SK-N-SH (cell line): ENCODE data around the gene DCTD. TPM values are rescaled to one million over a fixed set of nuclear protein-coding genes. Genes with fewer than 3 reads are reported as not detected.

Experiments
- CTCF ChIA-PET: fragments of 300-600, 350-600 bp; formaldehyde crosslinking; extraction: SDS; loops from one replicate; lab custom pipeline; 2021; lab: Yijun Ruan, JAX
- POLR2A ChIA-PET: fragments of 350-600 bp; sonication (Branson Sonifier 250); formaldehyde crosslinking; extraction: SDS; loops from one replicate; lab custom pipeline; 2020; ENCODE audit warnings: antibody characterized with exemption, inconsistent platforms; lab: Yijun Ruan, JAX
- DNase-seq: peaks from one replicate; pipeline ENCODE4 v3.0.0; 2012
- H2AFZ ChIP-seq: fragments of 200-600 bp; sonication (generic); 2 replicates; pipeline ENCODE4 v1.8.1; 2016; ENCODE audit warnings: antibody characterized with exemption, mild to moderate bottlenecking, low read depth
- H3F3A ChIP-seq: fragments of 200-600 bp; sonication (generic); replicated peaks from 2 replicates; pipeline ENCODE3; 2016; ENCODE audit warnings: antibody characterized with exemption, mild to moderate bottlenecking; ENCODE audit not compliant: insufficient read depth
- H3K27ac ChIP-seq, 2 experiments: fragments of 200-500 bp in 1 of 2; fragments of 200-600 bp in 1 of 2; sonication (Bioruptor generic) in 1 of 2; sonication (generic), shearing (Covaris generic) in 1 of 2; 2 replicates each; pipeline versions ENCODE4 v1.5.1 to v1.6.1; 2014 to 2016; ENCODE audit warnings: low read depth in 2 of 2, inconsistent platforms in 1 of 2, low read length in 1 of 2, mild to moderate bottlenecking in 1 of 2, mixed read lengths in 1 of 2
- H3K27me3 ChIP-seq: fragments of 200-600 bp; sonication (generic), shearing (Covaris generic); 2 replicates; pipeline ENCODE4 v1.6.1; 2016; ENCODE audit warnings: mixed run types; ENCODE audit not compliant: insufficient read depth
- H3K36me3 ChIP-seq, 2 experiments: fragments of 200-500 bp in 1 of 2; fragments of 200-600 bp in 1 of 2; sonication (Bioruptor generic) in 1 of 2; sonication (generic) in 1 of 2; replicated peaks in 1 of 2; 2 replicates each; pipeline versions ENCODE3 to v1.5.1; 2014 to 2016; ENCODE audit warnings: low read length in 1 of 2, mild to moderate bottlenecking in 1 of 2; ENCODE audit not compliant: insufficient read depth in 2 of 2, control insufficient read depth in 1 of 2
- H3K4me1 ChIP-seq, 2 experiments: fragments of 200-500 bp in 1 of 2; fragments of 200-600 bp in 1 of 2; sonication (Bioruptor generic) in 1 of 2; sonication (generic), shearing (Covaris generic) in 1 of 2; 2 replicates each; pipeline versions ENCODE4 v1.5.1 to v1.6.1; 2014 to 2016; ENCODE audit warnings: low read depth in 1 of 2, low read length in 1 of 2, mixed run types in 1 of 2; ENCODE audit not compliant: insufficient read depth in 2 of 2, control insufficient read depth in 1 of 2
- H3K4me2 ChIP-seq: fragments of 200-600 bp; sonication (generic), shearing (Covaris generic); 2 replicates; pipeline ENCODE4 v1.6.1; 2017; ENCODE audit warnings: mixed run types
- H3K4me3 ChIP-seq, 2 experiments: fragments of 200-500 bp in 1 of 2; fragments of 200-600 bp in 1 of 2; sonication (Bioruptor generic) in 1 of 2; sonication (generic), shearing (Covaris generic) in 1 of 2; 2 replicates each; pipeline versions ENCODE4 v1.5.1 to v1.8.1; 2014 to 2016; ENCODE audit warnings: low read depth in 2 of 2, inconsistent platforms in 1 of 2, low read length in 1 of 2, mild to moderate bottlenecking in 1 of 2, mixed read lengths in 1 of 2, moderate library complexity in 1 of 2
- H3K79me2 ChIP-seq: fragments of 200-600 bp; sonication (generic); 2 replicates; pipeline ENCODE4 v1.8.1; 2017; ENCODE audit warnings: mild to moderate bottlenecking; ENCODE audit not compliant: insufficient read depth
- H3K9ac ChIP-seq: fragments of 200-600 bp; sonication (generic); 2 replicates; pipeline ENCODE4 v1.6.1; 2017; ENCODE audit warnings: mixed run types
- H3K9me2 ChIP-seq: fragments of 200-600 bp; sonication (generic); 2 replicates; pipeline ENCODE4 v1.6.1; 2017; ENCODE audit warnings: mixed run types
- H3K9me3 ChIP-seq: fragments of 200-600 bp; sonication (generic); 2 replicates; pipeline ENCODE4 v1.6.1; 2017; ENCODE audit warnings: mixed run types, mild to moderate bottlenecking, moderate library complexity
- H4K20me1 ChIP-seq: fragments of 200-600 bp; sonication (generic); 2 replicates; pipeline ENCODE4 v1.6.1; 2017; ENCODE audit warnings: mild to moderate bottlenecking, mixed run types; ENCODE audit not compliant: insufficient read depth
- CHD2 ChIP-seq: fragments of 150-350 bp; IDR thresholded peaks from 2 replicates; pipeline ENCODE4 v1.6.1; 2018; ENCODE audit warnings: low read length; ENCODE audit not compliant: partially characterized antibody
- FOXM1 ChIP-seq: IDR thresholded peaks from 2 replicates; pipeline ENCODE4 v1.4.0; 2012; ENCODE audit warnings: low read depth, mild to moderate bottlenecking
- GABPA ChIP-seq: IDR thresholded peaks from 2 replicates; pipeline ENCODE4 v1.4.0; 2012; ENCODE audit warnings: low read depth, mild to moderate bottlenecking
- GATA2 ChIP-seq: sonication (generic); formaldehyde crosslinking; IDR thresholded peaks from 2 replicates; pipeline ENCODE4 v1.5.0; 2020; ENCODE audit warnings: mild to moderate bottlenecking, missing genetic modification reagents
- SMC3 ChIP-seq: IDR thresholded peaks from 2 replicates; pipeline ENCODE4 v1.6.1; 2012; ENCODE audit warnings: low read depth, low read length, improper control_type of control experiment
- TAF1 ChIP-seq: IDR thresholded peaks from 2 replicates; pipeline ENCODE4 v1.6.1; 2012; ENCODE audit warnings: low read depth, mild to moderate bottlenecking, low read length, moderate library complexity, borderline replicate concordance
- WGBS: methylation state at CpG from one replicate; pipeline ENCODE4 v1.1.6; 2017; ENCODE audit warnings: low lambda C conversion rate; 5-methylcytosine and 5-hydroxymethylcytosine counted together
- polyA plus RNA-seq, 3 experiments: library from polyadenylated mRNA; depleted of rRNA; stranded (reverse); fragments of >200 nt; gene quantifications; 2 replicates each; pipeline ENCODE4 v1.2.3, GENCODE V29; 2012
- TF ChIP-seq, protein P1 (sequence below): fragments of 150-350 bp; IDR thresholded peaks from 2 replicates; pipeline ENCODE4 v1.6.1; 2016; ENCODE audit warnings: mild to moderate bottlenecking, low read depth, low read length

The DCTD gene
- polyA plus RNA-seq, 1 of the 3 experiments (the other 2 are of a cell fraction): 123 TPM

DNA sequence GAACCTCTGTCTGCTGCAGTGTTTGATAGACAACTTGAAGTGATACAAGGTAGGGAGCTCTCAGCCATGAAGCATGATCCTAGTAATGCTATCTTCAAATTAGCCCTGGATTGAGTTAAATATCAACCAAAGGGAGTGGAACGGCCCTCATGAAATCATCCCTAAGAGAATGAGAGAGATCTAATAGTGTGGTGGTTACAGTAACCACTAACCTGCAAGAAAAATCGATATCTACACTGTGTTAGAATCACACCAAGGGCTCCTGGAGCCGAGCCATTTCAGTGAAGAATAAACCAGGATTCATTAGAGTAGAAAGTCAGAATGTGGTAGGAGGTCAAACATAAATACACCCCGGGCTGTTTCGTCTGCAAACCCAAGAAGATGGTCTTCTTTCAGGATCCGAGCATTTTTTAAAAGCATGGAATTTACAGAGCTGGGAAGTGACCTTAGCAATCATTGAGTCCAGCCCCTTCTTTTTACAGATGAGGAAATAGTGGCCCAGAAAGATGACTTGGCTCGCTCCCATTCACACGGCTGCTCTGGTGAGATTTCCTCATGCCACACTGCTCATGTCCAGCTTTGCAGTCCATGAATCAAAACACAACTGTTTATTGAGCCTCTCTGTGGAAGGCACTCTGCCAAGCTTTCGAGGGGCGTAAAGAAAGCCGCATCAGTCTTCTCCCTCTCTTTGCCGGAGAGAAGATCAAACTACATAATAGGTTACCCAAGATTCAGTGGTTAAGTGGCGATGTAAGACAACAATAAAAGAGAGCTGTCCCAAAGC, 5.5 kb upstream of the DCTD start:
- DNase-seq: no peak
- Histone ChIP-seq H3K36me3 (no peaks in the 10 kb centered on the region), H3K79me2 (no peaks in the 10 kb centered on the region), H3F3A (no peaks in the 10 kb centered on the region), H3K9me2 (no peaks in the 10 kb centered on the region), H3K4me2 (no peak overlapping the region), H3K27me3 (no peaks in the 10 kb centered on the region), H4K20me1 (no peaks in the 10 kb centered on the region), H2AFZ (no peak overlapping the region), H3K9ac (no peak overlapping the region), H3K9me3 (no peaks in the 10 kb centered on the region), H3K4me3 (no peak overlapping the region), H3K27ac (no peak overlapping the region), H3K4me1 (peaks cover 5% of the 10 kb centered on the region in 2 experiments; a peak in 2 of 4 replicates)
- POLR2A ChIA-PET: no interaction called here
- WGBS: 84% methylated on average over 13 of the region's 13 CpGs
- TF ChIP-seq, protein P1, sequence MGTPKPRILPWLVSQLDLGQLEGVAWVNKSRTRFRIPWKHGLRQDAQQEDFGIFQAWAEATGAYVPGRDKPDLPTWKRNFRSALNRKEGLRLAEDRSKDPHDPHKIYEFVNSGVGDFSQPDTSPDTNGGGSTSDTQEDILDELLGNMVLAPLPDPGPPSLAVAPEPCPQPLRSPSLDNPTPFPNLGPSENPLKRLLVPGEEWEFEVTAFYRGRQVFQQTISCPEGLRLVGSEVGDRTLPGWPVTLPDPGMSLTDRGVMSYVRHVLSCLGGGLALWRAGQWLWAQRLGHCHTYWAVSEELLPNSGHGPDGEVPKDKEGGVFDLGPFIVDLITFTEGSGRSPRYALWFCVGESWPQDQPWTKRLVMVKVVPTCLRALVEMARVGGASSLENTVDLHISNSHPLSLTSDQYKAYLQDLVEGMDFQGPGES: no peak
- TF ChIP-seq CHD2 (no peak), GABPA (no peak), GATA2 (no peak), TAF1 (no peak)
- CTCF ChIA-PET: interaction anchor here (3.4 to 7.1 kb wide), 2 partner anchors 16 to 340 kb away, joined by 24 to 56 read pairs; no protein-coding TSS in a partner anchor

DNA sequence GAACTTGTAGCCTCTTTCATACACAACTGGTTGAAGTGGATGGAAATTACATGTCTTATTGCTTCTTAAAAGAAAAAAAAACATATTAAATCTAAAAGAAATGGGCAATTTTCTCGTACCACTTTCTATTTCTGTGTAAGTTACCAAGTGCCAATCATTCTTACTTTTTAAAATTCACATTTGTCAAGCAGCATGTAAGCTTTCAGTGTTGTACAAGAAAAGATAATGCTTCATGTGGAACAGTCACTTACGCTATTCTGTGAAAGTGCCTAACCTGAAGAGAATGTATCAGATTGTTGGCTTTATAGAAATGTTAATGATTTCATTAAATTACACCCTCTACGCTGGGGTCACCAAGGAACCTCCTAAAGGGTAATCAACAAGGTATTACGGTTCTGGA, 4.4 kb upstream of the DCTD start:
- DNase-seq: no peak
- Histone ChIP-seq H3K4me2 (no peak overlapping the region), H3K4me3 (no peak overlapping the region), H4K20me1 (no peaks in the 10 kb centered on the region), H2AFZ (no peak overlapping the region), H3K79me2 (peaks cover 1% of the 10 kb centered on the region; the same call in 1 of the 2 replicates), H3K36me3 (no peaks in the 10 kb centered on the region), H3K9ac (no peak overlapping the region), H3F3A (no peaks in the 10 kb centered on the region), H3K9me3 (no peaks in the 10 kb centered on the region), H3K9me2 (no peaks in the 10 kb centered on the region), H3K27me3 (no peaks in the 10 kb centered on the region), H3K27ac (no peak overlapping the region), H3K4me1 (peaks cover 5 to 6% of the 10 kb centered on the region in 2 experiments; a peak in 2 of 4 replicates)
- POLR2A ChIA-PET: no interaction called here
- CTCF ChIA-PET: interaction anchor here (1.2 to 7.1 kb wide), 2 partner anchors 17 to 1660 kb away, joined by 3 to 56 read pairs; no protein-coding TSS in a partner anchor
- 89% methylated on average over 4 of the region's 4 CpGs for WGBS
- no peak for TF ChIP-seq SMC3

DNA sequence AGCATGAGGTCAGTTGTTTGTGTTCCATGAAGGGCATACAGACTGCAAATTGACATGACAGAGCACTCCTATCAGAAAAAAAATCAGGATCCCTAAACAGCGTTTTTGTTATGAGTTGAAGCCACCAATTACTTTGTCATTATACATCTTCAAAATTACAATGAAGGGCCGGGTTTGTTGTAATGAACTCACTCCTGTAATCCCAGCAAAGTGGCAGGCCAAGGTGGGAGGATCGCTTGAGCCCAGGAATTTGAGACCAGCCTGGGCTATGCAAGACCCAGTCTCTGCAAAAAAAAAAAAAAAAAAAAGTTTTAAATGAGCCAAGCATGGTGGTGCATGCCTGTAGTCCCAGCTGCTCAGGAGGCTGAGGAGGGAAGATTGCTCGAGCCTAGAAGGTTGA, 3.5 kb upstream of the DCTD start:
- TF ChIP-seq FOXM1: no peak
- Histone ChIP-seq H3K4me1 (peaks cover 5 to 12% of the 10 kb centered on the region in 2 experiments; a peak in 3 of 4 replicates), H3K9ac (no peak overlapping the region), H3K27me3 (no peaks in the 10 kb centered on the region), H3K36me3 (peaks cover 0 to under 1% of the 10 kb centered on the region in 2 experiments), H3K27ac (no peak overlapping the region), H3K4me3 (no peak overlapping the region), H3K9me2 (no peaks in the 10 kb centered on the region), H3K4me2 (no peak overlapping the region), H3K79me2 (peaks cover 10% of the 10 kb centered on the region; the same call in 1 of the 2 replicates), H4K20me1 (no peaks in the 10 kb centered on the region), H3K9me3 (no peaks in the 10 kb centered on the region), H3F3A (no peaks in the 10 kb centered on the region), H2AFZ (no peak overlapping the region)
- DNase-seq: no peak
- POLR2A ChIA-PET: no interaction called here
- CTCF ChIA-PET: interaction anchor here (1.2 kb wide), 1 partner anchor 1659 kb away, joined by 3 read pairs; no protein-coding TSS in a partner anchor
- WGBS: 83% methylated on average over 4 of the region's 4 CpGs
